Heart left ventricle (tissue), 13 donors: ENCODE measurements around the gene GSTM4.
"Not testable (repeated sequence)": the region's sequence is repeated elsewhere in the genome, so short reads cannot be mapped to it uniquely, and the experiment has no call there.

ENCODE experiments used
- POLR2A ChIP-seq, 2 donors: fragments of 450-650 bp; IDR thresholded peaks; one replicate each; pipeline ENCODE4 v1.6.1; 2017; ENCODE audit warnings: antibody characterized with exemption in 2 of 2, mild to moderate bottlenecking in 2 of 2, moderate library complexity in 2 of 2
- TF ChIP-seq, protein P1 (sequence below), 12 donors: fragments of 200-600 bp; sonication (generic) in 4 of 12; IDR thresholded peaks; one replicate each; pipeline versions ENCODE4 v1.5.0 to v1.8.0; 2018 to 2022; ENCODE audit warnings: antibody characterized with exemption in 12 of 12, mild to moderate bottlenecking in 5 of 12
- donor health status: ischemic (EF 13 %, LVEDD 7.1; RV severe dilation, severe dysfunction).
- donor health status: DM: no; HTN: yes; CAD: no.
- donor health status: DM: no; HTN: no; CAD: no.
- donor health status: ischemic (EF 25% LVEDD 6.9; RV normal size, moderate dysfunction).
- donor health status: ischemic (EF 25% LVEDD 5.7; RV mildly dilated, moderate dysfunction).
- donor health status: ischemic (EF 35%, LVEDD 5.7; RV mildly dilated, moderate dysfunction).
- donor health status: nonischemic (EF 11% LVEDD 7.7; RV severe dilation, severe dysfunction).
- donor health status: DM: yes; HTN: yes; CAD: no.
- donor health status: PGD.
- donor health status: ischemic (EF 29% LVEDD 5.4; RV normal size, mild dysfunction).
- donor health status: nonischemic (EF 23%, LVEDD 6.1; RV moderate dilation, normal function).

DNA sequence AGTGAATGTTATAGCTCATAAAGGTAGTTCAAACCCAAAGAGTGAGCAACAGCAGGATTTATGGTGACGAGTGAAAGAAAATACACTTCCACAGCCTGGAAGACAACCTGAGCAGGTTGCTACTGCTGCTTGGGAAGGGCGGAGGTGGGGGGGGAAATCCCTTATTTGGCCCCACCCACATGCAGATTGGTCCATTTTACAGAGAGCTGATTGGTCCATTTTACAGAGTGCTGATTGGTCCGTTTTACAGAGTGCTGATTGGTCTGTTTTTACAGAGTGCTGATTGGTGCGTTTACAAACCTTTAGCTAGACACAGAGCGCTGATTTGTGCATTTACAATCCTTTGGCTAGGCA lies 14.0 kb downstream of the GSTM4 start:
- TF ChIP-seq, protein P1, sequence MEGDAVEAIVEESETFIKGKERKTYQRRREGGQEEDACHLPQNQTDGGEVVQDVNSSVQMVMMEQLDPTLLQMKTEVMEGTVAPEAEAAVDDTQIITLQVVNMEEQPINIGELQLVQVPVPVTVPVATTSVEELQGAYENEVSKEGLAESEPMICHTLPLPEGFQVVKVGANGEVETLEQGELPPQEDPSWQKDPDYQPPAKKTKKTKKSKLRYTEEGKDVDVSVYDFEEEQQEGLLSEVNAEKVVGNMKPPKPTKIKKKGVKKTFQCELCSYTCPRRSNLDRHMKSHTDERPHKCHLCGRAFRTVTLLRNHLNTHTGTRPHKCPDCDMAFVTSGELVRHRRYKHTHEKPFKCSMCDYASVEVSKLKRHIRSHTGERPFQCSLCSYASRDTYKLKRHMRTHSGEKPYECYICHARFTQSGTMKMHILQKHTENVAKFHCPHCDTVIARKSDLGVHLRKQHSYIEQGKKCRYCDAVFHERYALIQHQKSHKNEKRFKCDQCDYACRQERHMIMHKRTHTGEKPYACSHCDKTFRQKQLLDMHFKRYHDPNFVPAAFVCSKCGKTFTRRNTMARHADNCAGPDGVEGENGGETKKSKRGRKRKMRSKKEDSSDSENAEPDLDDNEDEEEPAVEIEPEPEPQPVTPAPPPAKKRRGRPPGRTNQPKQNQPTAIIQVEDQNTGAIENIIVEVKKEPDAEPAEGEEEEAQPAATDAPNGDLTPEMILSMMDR (IDR thresholded peaks at IDR 0.05), result not testable (repeated sequence)
- TF ChIP-seq POLR2A (IDR thresholded peaks at IDR 0.05), result not testable (repeated sequence)
